ENCODE measurements around the gene RAB31.

DNA sequence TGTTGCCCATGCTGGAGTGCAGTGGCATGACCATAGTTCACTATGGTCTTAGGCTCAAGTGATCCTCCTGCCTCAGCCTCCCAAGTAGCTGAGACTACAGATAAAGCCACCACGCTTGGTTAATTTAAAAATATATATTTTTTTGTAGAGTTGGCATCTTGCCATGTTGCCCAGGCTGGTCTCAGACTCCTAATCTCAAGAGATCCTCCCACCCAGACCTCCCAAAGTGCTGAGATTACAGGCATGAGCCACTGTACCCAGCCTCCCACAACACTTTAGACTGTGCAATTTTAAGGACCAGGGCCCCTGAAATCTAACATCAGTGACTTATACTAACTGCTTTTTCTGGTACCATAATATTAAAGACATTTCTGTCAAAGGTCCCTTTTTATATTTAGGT is 182.9 kb downstream of the RAB31 start:
- TF ChIP-seq, protein P1, sequence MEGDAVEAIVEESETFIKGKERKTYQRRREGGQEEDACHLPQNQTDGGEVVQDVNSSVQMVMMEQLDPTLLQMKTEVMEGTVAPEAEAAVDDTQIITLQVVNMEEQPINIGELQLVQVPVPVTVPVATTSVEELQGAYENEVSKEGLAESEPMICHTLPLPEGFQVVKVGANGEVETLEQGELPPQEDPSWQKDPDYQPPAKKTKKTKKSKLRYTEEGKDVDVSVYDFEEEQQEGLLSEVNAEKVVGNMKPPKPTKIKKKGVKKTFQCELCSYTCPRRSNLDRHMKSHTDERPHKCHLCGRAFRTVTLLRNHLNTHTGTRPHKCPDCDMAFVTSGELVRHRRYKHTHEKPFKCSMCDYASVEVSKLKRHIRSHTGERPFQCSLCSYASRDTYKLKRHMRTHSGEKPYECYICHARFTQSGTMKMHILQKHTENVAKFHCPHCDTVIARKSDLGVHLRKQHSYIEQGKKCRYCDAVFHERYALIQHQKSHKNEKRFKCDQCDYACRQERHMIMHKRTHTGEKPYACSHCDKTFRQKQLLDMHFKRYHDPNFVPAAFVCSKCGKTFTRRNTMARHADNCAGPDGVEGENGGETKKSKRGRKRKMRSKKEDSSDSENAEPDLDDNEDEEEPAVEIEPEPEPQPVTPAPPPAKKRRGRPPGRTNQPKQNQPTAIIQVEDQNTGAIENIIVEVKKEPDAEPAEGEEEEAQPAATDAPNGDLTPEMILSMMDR (IDR thresholded peaks at IDR 0.05): no peak
- TF ChIP-seq POLR2A (IDR thresholded peaks at IDR 0.05): no peak
